ENCODE data around the gene SFXN4. TPM values are rescaled to one million over a fixed set of nuclear protein-coding genes. Genes with fewer than 3 reads are reported as not detected.

Gene SFXN4
- total and polyA plus RNA-seq, 2 of the 13 experiments (the other 11 are each of a cell fraction or from before 2014, with no cell fraction given), result 47.7 to 64.9 TPM

GRCh38 chr10:119165171-119166117 lies at the start of gene SFXN4 (continued):
- peak; percentile 9; the same call in 1 of the 2 replicates for TF ChIP-seq ZNF740 (CRISPR knock-in tag; IDR thresholded peaks at IDR 0.05)
- 0 out of 2 replicates have a peak, but pooled peaks have one; percentile 51 for TF ChIP-seq ZMAT3 (CRISPR knock-in tag; conservative IDR thresholded peaks at IDR 0.05)
- 0 out of 2 replicates have a peak, but pooled peaks have one; percentile 44 for TF ChIP-seq HBP1 (CRISPR knock-in tag; IDR thresholded peaks at IDR 0.05; ENCODE audit: low read depth)
- no peak for TF ChIP-seq MAF1 (CRISPR knock-in tag; IDR thresholded peaks at IDR 0.05; ENCODE audit: borderline replicate concordance)
- peak; percentile 70; the same call in 1 of the 2 replicates for TF ChIP-seq ZNF564 (CRISPR knock-in tag; IDR thresholded peaks at IDR 0.05)
- TF ChIP-seq JARID2 (CRISPR knock-in tag; IDR thresholded peaks at IDR 0.05; ENCODE audit: insufficient replicate concordance), result peak; percentile 72
- TF ChIP-seq RNF219 (CRISPR knock-in tag; IDR thresholded peaks at IDR 0.05), result no peak
- peak; percentile 84; the same call in 1 of the 2 replicates for TF ChIP-seq DZIP1 (CRISPR knock-in tag; IDR thresholded peaks at IDR 0.05)
- 0 out of 2 replicates have a peak, but pooled peaks have one; percentile 6 for TF ChIP-seq TARDBP (CRISPR knock-in tag; IDR thresholded peaks at IDR 0.05)
- peak; percentile 99 for TF ChIP-seq ESRRA (CRISPR knock-in tag; IDR thresholded peaks at IDR 0.05; ENCODE audit: low read depth)
- no peak for TF ChIP-seq FOXK2 (IDR thresholded peaks at IDR 0.05)
- no peak for TF ChIP-seq ZNF597 (CRISPR knock-in tag; IDR thresholded peaks at IDR 0.05)
- TF ChIP-seq RBM39 (IDR thresholded peaks at IDR 0.05; ENCODE audit: low read depth, low read length, poor library complexity, severe bottlenecking), result no peak
- no peak for TF ChIP-seq SCMH1 (CRISPR knock-in tag; IDR thresholded peaks at IDR 0.05; ENCODE audit: borderline replicate concordance)
- no peak; the same call in 1 of the 2 replicates for TF ChIP-seq PITX1 (CRISPR knock-in tag; IDR thresholded peaks at IDR 0.05)
- peak; percentile 70; the same call in 1 of the 2 replicates for TF ChIP-seq ZNF501 (CRISPR knock-in tag; IDR thresholded peaks at IDR 0.05)
- no peak for TF ChIP-seq RFX1 (IDR thresholded peaks at IDR 0.05)
- TF ChIP-seq TOPORS (CRISPR knock-in tag; IDR thresholded peaks at IDR 0.05), result peak; percentile 14; the same call in 1 of the 2 replicates
- peak; percentile 92 for TF ChIP-seq MXD4 (CRISPR knock-in tag; IDR thresholded peaks at IDR 0.05)
- TF ChIP-seq CEBPB (IDR thresholded peaks at IDR 0.05; ENCODE audit: borderline replicate concordance, low read depth, low read length), result 0 out of 2 replicates have a peak, but pooled peaks have one; percentile 30
- TF ChIP-seq NRL (CRISPR knock-in tag; IDR thresholded peaks at IDR 0.05; ENCODE audit: borderline replicate concordance), result peak; percentile 82
